Activated T-cell treated with anti-CD3 and anti-CD28 coated beads for 4 hours (primary cell): ENCODE data around the gene RIPOR2.
"Not testable (repeated sequence)": the region's sequence is repeated elsewhere in the genome, so short reads cannot be mapped to it uniquely, and the experiment has no call there.

Experiments
- DNase-seq: peaks from one replicate; pipeline ENCODE4 v3.0.0-alpha.2; 2020

RIPOR2 gene

GRCh38 chr6:24757611-24758010 lies 178.1 kb downstream of the RIPOR2 start:
- no peak for DNase-seq

DNA sequence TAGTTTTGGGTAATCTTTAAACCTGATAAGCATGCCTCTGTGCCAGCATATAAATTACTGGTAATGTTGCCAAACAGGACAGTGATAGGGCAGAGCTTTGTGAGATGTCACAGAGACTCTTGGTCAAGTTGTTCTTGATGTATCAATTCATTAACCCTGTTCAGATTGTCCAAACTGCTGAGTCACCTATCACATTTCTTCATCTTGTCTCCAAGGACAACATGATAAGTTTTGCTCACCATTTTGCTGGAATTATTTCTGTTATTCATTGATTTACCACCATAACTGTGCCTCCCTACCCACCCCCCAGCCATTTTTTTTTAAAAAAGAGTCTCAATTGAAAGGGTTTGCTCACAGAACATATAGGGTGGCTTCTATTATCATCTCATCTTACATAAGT lies 180.5 kb downstream of the RIPOR2 start:
- no peak for DNase-seq

DNA sequence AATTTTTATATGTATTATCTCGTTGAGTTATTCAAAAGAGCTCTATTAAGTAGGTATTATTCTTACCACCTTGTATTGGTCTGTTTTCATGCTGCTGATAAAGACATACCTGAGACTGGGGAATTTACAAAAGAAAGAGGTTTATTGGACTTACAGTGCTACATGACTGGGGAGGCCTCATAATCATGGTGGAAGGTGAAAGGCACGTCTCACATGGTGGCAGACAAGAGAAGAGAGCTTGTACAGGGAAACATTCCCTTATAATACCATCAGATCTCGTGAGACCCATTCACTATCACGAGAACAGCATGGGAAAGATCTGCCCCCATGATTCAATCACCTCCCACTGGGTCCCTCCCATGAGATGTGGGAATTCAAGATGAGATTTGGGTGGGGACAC lies 181.4 kb downstream of the RIPOR2 start:
- DNase-seq: not testable (repeated sequence)
